Activated CD4-positive, CD25-positive, alpha-beta regulatory T cell treated with anti-CD3 and anti-CD28 coated beads, Interleukin-2, amount 50 U/mL, for 72 hours (primary cell): Measurements from ENCODE around the gene DCAF4.
"Not testable (repeated sequence)": the region's sequence is repeated elsewhere in the genome, so short reads cannot be mapped to it uniquely, and the experiment has no call there.

Experiments
- DNase-seq: peaks from one replicate; pipeline ENCODE4 v3.0.0; 2021

DCAF4 gene

DNA sequence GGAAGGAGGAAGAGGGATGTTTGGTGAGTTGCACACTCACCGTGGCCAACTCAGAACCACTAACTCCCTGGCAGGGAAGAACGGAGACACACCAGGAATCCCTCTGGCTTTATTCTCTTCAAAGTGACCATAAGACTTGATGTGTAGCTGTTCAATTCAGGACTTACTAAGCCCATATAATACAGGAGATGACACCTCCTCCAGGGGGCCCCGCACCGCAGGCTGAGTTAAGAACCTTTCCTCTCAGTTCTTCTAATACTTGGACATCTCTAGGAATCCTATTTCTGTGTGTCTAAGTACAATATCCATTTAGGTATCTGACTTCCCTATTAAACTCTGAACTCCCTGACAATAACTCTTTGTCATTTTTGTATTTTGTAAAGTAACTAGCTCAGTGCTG is 49.5 kb downstream of the DCAF4 start:
- DNase-seq, result no peak

GRCh38 chr14:72978856-72979255 is 52.6 kb downstream of the DCAF4 start:
- DNase-seq, result no peak

DNA sequence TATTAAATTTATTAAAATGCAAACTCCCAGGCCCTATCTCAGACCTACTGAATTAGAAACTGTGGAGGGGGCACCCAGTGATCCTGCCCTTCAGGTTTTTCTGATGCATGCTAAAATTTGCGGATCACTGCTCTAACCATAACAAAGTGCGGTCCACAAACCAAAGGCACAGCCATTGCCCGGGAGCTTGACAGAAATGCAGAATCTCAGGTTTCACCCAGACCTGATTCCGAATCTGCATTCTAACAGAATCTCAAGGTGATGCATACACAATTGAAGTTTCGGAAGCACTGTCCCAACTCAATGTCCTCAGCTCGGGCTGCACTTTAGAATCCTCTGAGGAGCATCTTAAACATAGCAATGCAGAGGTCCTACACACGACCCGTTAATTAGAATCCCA is 54.6 kb downstream of the DCAF4 start:
- no peak for DNase-seq

GRCh38 chr14:72982146-72982708 is 56.0 kb downstream of the DCAF4 start:
- DNase-seq, result no peak

DNA sequence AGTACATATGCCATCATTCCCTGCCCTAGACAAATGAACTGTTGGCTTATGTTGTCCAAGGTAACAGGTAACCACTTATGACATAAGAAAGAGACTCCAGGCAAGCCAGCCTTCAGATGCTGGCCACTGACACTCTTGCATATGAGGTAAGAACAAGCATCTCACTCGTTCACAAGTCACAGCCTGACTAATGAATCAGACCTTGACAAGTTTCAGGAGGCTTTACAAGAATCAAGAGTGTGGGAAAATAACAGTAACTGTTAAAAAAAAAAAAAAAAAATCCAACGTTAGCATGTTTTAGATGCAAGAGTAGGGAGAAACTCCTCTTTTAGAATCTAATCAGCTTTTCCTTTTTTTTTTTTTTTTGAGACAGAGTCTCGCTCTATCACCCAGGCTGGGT is 60.0 kb downstream of the DCAF4 start:
- no peak for DNase-seq

DNA sequence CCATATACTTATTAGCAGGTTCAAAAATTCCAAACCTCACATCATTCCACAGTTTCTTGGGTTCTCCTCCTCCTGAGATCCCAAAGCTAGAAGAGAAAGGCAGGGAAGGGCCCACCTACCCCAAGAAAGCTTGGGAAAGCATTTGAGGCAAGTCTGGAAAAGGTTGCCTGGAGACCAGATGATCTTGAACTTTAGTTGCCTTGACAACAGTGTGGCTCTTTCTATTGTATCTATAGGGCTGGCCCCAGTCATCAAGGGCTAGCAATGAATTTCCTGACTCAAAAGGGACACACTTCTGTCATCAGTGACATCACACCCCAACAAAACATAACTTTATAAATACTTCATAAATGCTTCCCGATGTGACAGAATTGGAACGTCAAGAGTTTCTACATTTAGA is 60.6 kb downstream of the DCAF4 start:
- no peak for DNase-seq

- no peak for DNase-seq
Measured at GRCh38 chr14:72990171-72990570, 63.9 kb downstream of the DCAF4 start.

- no peak for DNase-seq
Measured at GRCh38 chr14:72996916-72997315, 70.7 kb downstream of the DCAF4 start.

- DNase-seq, result no peak
Measured at GRCh38 chr14:72998252-72998903, 72.1 kb downstream of the DCAF4 start.

DNA sequence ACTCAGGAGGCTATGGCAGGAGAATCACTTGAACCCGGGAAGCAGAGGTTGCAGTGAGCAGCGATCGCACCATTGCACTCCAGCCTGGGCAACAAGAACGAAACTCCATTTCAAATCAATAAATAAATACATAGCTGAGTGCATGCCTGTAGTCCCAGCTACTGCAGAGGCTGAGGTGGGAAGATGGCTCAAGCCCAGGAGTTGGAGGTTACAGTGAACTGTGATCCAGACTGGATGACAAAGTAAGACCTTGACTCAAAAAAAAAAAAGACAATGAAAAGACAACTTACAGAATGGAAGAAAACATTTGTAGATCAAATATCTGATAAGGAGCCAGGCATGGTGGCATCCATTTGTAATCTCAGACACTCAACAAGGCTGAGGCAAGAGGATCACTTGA is 73.1 kb downstream of the DCAF4 start:
- DNase-seq, result no peak

DNA sequence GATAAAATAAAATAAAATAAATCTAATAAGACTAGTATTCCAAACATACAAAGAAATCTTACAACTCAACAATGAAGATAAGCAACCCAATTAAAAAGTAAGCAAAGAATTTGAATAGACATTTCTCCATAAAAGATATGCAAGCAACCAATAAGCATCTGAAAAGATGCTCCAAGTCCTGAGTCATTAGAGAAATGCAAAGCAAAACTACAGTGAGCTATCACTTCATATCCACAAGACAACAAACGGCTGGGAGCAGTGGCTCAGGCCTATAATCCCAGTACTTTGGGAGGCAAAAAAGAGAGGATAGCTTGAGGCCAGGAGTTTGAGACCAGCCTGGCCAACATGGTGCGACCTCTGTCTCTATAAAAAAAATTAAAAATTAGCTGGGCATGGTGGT is 73.8 kb downstream of the DCAF4 start:
- no peak for DNase-seq

- DNase-seq, result no peak
Measured at GRCh38 chr14:73003681-73004080, 77.4 kb downstream of the DCAF4 start.

DNA sequence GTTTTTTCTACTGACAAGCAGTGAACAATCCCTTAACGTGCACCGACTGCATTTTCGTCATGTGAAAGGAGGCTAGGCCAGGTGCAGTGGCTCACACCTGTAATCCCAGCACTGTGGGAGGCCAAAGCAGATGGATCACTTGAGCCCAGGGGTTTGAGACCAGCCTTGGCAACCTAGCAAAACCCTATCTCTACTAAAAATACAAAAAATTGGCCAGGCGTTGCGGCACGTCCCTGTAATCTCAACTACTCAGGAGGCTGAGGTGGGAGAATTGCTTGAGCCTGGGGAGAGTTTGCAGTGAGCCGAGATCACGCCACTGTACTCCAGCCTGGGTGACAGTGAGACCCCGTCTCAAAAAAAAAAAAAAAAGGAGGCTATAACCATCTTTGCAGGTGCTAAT is 78.4 kb downstream of the DCAF4 start:
- not testable (repeated sequence) for DNase-seq

GRCh38 chr14:73007835-73008234 is 81.6 kb downstream of the DCAF4 start:
- DNase-seq, result no peak

DNA sequence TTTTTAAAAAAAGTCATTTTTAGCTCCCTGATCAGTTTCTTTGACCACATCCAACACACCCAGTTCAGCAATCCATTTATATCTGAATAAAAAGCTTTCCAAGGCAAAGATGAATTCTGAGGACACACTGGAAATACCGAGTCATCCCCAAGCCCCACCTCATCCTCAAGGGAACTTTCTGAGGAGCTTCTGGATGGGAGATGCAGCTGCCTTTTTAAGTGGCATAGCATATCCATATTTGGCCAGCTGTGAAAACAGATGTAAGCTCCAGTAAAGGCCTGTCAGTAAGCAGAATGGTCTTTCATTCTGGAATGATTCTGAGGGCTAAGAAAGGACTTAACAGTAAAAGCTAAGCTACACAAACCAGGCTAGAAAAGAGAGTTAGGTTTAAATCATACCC is 82.2 kb downstream of the DCAF4 start:
- DNase-seq, result no peak
